Measurements from ENCODE around the gene LRRC43.
"Not testable (repeated sequence)": the region's sequence is repeated elsewhere in the genome, so short reads cannot be mapped to it uniquely, and the experiment has no call there.

LRRC43 gene

DNA sequence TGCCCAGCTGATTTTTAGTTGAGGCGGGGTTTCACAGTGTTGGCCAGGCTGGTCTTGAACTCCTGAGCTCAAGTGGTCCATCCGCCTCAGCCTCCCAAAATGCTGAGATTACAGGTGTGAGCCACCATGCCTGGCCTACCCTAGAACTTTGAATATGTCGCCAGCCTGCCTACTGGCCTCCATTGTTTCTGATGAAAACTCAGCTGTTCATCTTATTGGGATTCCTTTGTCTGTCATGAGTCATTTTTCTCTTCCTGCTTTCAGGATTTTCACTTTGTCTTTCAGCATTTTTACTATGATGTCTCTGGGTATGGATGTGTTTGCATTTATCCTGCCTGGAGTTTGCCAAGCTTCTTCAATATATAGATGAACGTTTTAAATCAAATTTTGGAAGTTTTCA, 12.5 kb downstream of the LRRC43 start:
- DNase-seq: no peak

- DNase-seq: no peak
Measured at GRCh38 chr12:122197612-122197966, 14.7 kb downstream of the LRRC43 start.

DNA sequence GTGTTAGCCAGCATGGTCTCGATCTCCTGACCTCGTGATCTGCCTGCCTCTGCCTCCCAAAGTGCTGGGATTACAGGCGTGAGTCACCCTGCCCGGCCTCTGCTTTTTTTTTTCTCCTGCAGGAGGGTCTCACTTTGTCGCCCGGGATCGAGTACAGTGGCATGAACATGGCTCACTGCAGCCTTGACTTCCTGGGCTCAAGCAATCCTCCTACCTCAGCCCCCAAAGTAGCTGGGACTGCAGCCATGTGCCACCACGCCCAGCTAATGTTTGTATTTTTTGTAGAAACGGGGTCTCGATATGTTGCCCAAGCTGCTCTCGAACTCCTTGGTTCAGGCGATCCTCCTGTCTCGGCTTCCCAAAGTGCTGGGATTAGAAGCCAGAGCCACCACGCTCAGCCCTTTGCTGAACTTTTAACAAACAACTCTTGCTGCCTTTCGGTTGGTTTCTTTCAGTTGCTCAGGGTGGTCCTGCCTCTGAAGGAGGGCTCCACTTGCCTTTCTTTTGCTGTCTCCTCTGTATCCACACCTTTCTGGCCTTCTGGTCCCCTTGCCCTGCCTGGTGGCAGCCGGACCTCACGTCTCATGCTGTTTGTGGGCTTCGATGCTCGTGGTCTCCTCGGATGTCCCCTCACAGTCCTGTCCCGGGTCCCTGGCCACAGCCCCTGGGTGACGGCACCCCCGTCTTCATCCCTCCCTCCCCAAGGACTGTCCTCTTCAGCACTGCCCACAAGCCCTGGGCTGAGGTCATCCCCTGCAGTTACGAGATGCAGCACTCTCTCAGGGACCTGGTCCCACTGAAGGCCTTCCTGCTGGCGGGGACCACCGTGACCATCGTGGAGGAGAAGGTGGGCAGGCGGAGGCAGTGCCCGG, 16.8 kb downstream of the LRRC43 start:
- DNase-seq: no peak

DNA sequence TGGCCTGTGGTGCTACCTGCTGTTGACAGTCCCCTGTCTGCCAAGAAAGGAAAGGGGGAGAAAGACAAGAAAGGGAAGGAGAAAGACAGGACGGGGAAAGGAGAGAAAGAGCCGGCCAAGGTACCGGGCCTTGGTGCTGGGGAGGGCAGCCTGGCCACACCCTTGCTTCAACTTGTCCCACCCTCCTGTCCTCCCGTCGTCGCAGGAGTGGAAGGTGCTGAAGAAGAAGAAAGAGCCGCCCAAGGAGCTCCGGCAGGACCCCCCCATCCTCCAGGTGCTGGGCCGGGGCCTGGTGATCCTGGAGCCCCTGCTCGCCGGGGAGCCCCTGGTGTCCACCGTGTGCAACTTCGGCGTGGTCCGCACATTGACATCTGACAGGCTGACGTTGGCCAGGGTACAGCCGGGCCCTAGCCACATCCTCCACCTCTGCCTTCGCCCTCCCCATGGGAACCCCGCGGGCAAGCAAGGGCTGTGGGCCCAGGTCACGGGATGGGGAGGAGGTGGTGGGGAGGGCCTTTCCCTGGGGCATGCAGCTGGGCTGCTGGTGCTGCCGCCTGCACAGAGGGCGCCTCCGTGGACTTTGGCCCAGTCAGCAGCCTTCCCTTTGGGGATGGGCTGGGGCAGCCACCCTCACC, 17.7 kb downstream of the LRRC43 start:
- DNase-seq: no peak

DNA sequence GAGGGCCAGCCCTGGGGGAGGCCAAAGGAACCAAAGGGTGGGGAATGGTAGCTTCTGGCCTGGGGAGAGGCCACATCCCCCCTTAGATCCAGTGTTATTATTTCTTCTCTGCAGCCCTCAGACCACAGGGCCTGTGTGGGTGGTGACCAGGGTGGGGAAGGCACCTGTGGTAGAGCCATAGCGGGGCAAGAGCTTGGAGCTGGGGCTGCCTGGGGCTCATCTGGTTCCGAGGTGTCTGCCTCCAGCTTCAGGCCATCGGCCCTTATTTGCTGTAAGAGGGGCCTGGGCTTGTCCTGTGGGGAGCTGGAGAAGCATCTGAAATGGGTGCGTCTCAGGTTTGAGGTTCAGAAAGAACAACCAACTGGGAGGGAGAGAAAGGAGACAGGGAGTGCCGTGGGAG, 18.5 kb downstream of the LRRC43 start:
- no peak for DNase-seq

- DNase-seq: no peak
Measured at GRCh38 chr12:122202017-122202416, 19.1 kb downstream of the LRRC43 start.

GRCh38 chr12:122202811-122203210, 19.9 kb downstream of the LRRC43 start:
- DNase-seq: not testable (repeated sequence)

- peak; percentile 75 for DNase-seq
Measured at GRCh38 chr12:122203301-122204166, 20.6 kb downstream of the LRRC43 start, which contains the start of gene B3GNT4. Gene B3GNT4 (plus strand): TSS chr12:122203709. CDS start chr12:122204619, 910 bp downstream.

DNA sequence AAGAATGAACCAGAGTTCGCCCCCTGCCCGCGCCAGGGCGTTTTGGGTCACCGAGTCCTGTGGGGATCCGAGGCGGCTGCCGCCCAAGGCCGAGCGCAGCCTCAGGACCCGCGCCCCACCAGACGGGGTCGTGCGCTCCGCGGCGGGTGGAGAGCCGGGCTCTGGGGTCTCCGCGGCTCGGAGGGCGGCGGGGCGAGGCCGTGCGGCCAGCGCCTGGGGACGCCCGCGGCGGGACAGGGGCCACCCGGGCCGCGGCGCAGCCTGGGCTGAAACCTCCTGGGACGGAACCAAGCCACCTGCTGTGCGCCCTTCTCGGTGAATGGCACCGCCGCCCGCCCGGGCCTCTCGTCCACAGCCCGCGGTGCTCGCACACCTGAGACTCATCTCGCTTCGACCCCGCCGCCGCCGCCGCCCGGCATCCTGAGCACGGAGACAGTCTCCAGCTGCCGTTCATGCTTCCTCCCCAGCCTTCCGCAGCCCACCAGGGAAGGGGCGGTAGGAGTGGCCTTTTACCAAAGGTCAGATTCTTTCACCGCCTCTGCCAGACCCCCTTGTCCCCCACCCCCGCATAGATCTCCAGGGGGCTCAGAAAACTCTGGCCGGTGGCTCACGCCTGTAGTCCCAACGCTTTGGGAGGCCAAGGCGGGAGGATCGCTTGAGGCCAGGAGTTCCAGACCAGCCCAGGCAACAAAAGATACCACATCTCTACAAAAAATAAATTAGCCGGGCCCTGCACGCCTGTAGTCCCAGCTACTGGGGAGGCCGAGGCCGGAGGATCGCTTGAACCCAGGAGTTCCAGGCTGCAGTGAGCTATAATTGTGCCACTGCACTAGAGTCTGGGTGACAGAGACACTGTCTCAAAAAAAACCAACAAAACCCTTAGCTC, 21.5 kb downstream of the LRRC43 start:
- peak; percentile 35 for DNase-seq

GRCh38 chr12:122205053-122205925, 22.4 kb downstream of the LRRC43 start:
- no peak for DNase-seq

DNA sequence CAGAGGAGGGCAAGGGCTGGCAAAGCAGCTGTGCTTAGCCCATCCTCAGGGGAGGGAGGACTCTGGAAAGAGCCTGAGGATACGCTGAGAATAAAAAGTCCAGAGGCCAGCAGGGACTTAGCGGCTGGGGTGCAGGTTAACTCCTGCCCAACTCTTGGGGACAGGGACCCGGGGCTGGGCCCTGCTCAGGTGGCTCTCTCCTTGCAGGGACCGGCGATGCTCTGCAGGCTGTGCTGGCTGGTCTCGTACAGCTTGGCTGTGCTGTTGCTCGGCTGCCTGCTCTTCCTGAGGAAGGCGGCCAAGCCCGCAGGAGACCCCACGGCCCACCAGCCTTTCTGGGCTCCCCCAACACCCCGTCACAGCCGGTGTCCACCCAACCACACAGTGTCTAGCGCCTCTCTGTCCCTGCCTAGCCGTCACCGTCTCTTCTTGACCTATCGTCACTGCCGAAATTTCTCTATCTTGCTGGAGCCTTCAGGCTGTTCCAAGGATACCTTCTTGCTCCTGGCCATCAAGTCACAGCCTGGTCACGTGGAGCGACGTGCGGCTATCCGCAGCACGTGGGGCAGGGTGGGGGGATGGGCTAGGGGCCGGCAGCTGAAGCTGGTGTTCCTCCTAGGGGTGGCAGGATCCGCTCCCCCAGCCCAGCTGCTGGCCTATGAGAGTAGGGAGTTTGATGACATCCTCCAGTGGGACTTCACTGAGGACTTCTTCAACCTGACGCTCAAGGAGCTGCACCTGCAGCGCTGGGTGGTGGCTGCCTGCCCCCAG, 23.4 kb downstream of the LRRC43 start:
- DNase-seq: no peak

DNA sequence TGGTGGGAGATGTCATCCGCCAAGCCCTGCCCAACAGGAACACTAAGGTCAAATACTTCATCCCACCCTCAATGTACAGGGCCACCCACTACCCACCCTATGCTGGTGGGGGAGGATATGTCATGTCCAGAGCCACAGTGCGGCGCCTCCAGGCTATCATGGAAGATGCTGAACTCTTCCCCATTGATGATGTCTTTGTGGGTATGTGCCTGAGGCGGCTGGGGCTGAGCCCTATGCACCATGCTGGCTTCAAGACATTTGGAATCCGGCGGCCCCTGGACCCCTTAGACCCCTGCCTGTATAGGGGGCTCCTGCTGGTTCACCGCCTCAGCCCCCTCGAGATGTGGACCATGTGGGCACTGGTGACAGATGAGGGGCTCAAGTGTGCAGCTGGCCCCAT, 24.1 kb downstream of the LRRC43 start:
- no peak for DNase-seq

DNA sequence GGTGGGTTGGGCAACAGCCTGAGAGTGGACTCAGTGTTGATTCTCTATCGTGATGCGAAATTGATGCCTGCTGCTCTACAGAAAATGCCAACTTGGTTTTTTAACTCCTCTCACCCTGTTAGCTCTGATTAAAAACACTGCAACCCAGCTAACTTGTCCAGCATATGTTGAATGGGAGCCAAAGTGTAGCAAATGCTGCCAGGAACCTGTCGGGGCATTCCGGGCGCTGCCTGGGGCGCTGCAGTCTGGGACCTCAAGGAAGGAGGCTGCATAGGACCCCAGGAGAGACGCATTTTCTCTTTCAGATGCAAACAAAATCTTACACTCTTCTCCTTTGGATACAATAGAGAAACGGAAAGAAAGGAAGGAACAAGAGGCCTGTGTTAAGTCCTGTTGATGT, 24.5 kb downstream of the LRRC43 start:
- no peak for DNase-seq

- DNase-seq: no peak
Measured at GRCh38 chr12:122208073-122208820, 25.3 kb downstream of the LRRC43 start.

- DNase-seq: no peak
Measured at GRCh38 chr12:122215771-122216170, 32.8 kb downstream of the LRRC43 start.

DNA sequence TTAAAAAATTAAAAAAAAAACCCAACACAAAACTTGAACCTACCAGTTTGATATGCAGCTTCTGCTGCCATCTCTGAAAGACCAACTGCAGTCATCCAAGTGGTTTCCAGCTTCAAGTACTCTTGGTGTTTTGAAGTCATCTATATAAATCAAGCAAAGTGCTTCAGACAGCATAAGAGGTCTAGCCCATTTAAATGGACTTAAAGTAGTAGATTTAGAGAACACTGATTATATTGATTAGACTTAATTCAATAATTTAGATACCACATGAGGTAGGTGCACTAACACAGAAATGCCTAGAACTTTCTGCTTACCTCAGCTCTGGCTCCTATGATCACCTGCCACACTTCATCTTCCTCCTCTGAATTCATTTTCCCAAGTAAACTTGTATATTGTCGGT, 33.5 kb downstream of the LRRC43 start:
- no peak for DNase-seq

DNA sequence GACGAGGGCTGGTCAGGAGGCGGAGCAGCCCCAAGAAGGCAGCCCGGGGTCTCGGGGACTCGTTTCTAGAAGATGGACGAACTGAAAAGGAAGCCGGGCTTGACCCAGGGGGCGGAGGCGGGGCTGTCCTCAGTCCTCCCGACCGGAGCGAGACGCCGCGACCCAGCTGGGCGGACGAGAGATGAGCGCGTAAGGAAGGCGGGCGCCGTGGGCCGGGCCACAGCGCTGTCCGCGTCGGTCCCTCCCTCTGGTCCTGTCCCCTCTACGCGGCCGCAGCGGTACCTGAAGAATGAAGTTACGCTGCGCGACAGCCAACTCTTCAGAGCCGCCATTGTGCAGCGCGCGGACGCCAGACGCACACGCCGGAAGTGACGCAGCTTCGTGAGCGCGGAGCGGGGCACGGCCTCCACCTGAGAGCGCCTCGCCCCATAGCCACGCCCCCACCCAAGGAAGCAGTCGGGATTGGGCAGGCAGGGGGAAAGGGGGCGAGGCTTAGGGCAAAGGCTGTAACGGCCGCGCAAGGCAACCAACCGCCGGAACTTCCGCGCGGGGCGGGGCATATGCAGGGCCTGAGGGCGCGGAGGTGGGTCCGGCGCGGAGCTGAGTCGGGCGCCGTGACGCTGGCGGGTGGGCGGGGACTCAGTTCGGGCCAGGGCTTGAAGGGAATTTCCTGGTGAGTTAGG, 42.9 kb downstream of the LRRC43 start, which contains the start of gene DIABLO:
Gene DIABLO, minus strand, starts transcription at position 370 of the 683 bp plus-strand sequence. Its CDS starts 38 bp downstream, at position 332.
- DNase-seq: peak; percentile 100

DNA sequence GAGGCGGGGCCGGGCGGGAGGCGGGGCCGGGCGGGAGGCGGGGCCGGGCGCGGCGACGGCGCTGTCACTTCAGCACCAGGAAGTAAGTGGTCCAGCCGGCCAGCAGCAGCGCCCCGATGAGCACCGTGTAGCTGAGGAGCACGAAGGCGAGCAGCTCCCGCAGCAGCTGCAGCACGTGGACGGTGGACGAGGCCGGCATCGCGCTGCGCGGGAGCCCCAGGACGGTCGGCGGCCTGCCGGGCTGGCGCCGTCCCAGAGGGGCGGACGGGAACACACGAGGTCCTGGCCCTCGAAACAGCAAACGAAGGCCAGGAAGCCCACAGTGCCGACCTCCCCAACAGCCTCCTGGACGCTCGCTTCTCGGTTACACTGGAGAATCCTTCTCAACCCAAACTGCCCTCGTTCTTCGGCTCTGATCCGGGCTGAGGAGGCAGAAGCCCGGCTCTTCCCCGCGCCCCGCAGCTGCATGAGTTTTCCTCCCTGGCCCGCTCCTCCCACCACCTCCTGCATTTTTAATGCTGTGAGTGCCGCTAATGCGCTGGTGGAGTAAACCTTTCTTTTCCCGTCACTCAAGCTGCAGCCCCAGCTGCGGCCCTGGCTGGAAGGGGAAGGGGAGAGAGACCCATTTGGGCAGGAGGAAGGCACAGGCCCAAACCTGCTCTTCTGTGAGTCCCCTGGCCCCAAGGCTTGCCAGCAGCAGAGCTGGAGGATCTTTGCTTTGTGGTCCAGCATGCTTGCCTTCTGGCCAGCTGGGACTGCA, 43.6 kb downstream of the LRRC43 start:
- no peak for DNase-seq
